Stomach (tissue), 19 donors: ENCODE measurements around the gene EBNA1BP2. TPM values are rescaled to one million over a fixed set of nuclear protein-coding genes. Genes with fewer than 3 reads are reported as not detected.

ENCODE experiments used
- DNase-seq, 2 donors: peaks; one replicate each; pipeline versions ENCODE4 v3.0.0 to v3.0.0-alpha.2; 2013 to 2019
- H3K27ac ChIP-seq, 5 donors: fragments of 200-600 bp in 4 of 5; sonication (generic) in 4 of 5; one replicate each; pipeline ENCODE4 v1.5.1; 2013 to 2019; ENCODE audit warnings: mild to moderate bottlenecking in 1 of 5, moderate library complexity in 1 of 5
- H3K27me3 ChIP-seq, 3 donors: fragments of 200-600 bp; sonication (generic); one replicate each; pipeline ENCODE4 v1.5.1; 2017 to 2019; ENCODE audit warnings: mixed run types in 1 of 3
- H3K36me3 ChIP-seq, 4 donors: fragments of 200-600 bp; sonication (generic); 1 replicate in 3 of 4; 2 replicates in 1 of 4; pipeline ENCODE4 v1.5.1; 2016 to 2019
- H3K4me1 ChIP-seq, 4 donors: fragments of 200-600 bp; sonication (generic); one replicate each; pipeline ENCODE4 v1.5.1; 2016 to 2019
- H3K4me3 ChIP-seq, 4 donors: fragments of 200-600 bp; sonication (generic) in 3 of 4; one replicate each; pipeline ENCODE4 v1.5.1; 2016 to 2019; ENCODE audit warnings: mild to moderate bottlenecking in 1 of 4
- H3K9me3 ChIP-seq, 4 donors: fragments of 200-600 bp; sonication (generic); one replicate each; pipeline ENCODE4 v1.5.1; 2016 to 2019
- CTCF ChIP-seq, 7 experiments: fragments of 450-650 bp in 4 of 7; fragments of 200-600 bp in 3 of 7; sonication (generic) in 3 of 7; IDR thresholded peaks; one replicate each; pipeline ENCODE4 v1.5.1; 2016 to 2019; ENCODE audit warnings: antibody characterized with exemption in 7 of 7, control low read depth in 2 of 7, mild to moderate bottlenecking in 1 of 7
- EP300 ChIP-seq: sonication (generic); formaldehyde crosslinking; IDR thresholded peaks from one replicate; pipeline ENCODE4 v1.6.1; 2017; ENCODE audit warnings: antibody characterized with exemption
- POLR2A ChIP-seq, 4 donors: fragments of 450-650 bp; IDR thresholded peaks; one replicate each; pipeline ENCODE4 v1.6.1; 2016; ENCODE audit warnings: antibody characterized with exemption in 4 of 4, control low read depth in 2 of 4, mild to moderate bottlenecking in 1 of 4, moderate library complexity in 1 of 4
- POLR2AphosphoS5 ChIP-seq, 3 donors: sonication (generic); formaldehyde crosslinking; IDR thresholded peaks; one replicate each; pipeline ENCODE4 v1.6.1; 2016; ENCODE audit warnings: antibody characterized with exemption in 3 of 3
- WGBS, 5 donors: extraction: QIAGEN DNeasy Blood & Tissue Kit in 3 of 5; methylation state at CpG; one replicate each; pipeline versions ENCODE4 v1.1.5 to v1.1.7; 2013 to 2018; 5-methylcytosine and 5-hydroxymethylcytosine counted together
- intact Hi-C: fragments of 100-400 bp; cut with DNase I; formaldehyde crosslinking; loops from one replicate; pipeline ENCODE4 v1.15.1; 2023; ENCODE audit warnings: low total_unique reads
- long read RNA-seq, 10 donors: transcript quantifications; one replicate each; lab custom pipeline, GENCODE V29; 2026
- polyA plus RNA-seq, 3 donors: library from polyadenylated mRNA; stranded (reverse); fragments of 200-250 nt; gene quantifications; one replicate each; pipeline ENCODE4 v1.2.3, GENCODE V29; 2013
- total RNA-seq, 5 donors: library from RNA; depleted of rRNA; stranded (reverse); fragments of >200 nt; gene quantifications; one replicate each; pipeline versions ENCODE4 v1.1.0 to v1.2.3, GENCODE V29; 2014 to 2016
- donor health status: healthy with polysubstance abuse.
- donor health status: Bipolar disorder and iron deficiency.
- donor health status: healthy.

The EBNA1BP2 gene
- total RNA-seq (10 to 100 TPM in 4 of 5 donors, 1 to 10 TPM in 1; 4.1 to 53.3 (median 37.2) TPM), polyA plus RNA-seq (10 to 100 TPM; 50.4 to 58.9 (median 52.5) TPM)
- long read RNA-seq, donor 1, transcript EBNA1BP2-201 (9 exons, 1,322 nt), result major isoform, 8 of 14 reads
- long read RNA-seq, donor 1, partial matches to known transcripts, result 6 of 14 reads
- long read RNA-seq, donor 1, other reads (novel, unspliced or antisense), result 0 of 14 reads
- long read RNA-seq, donor 2, transcript EBNA1BP2-201 (9 exons, 1,322 nt), result major isoform, 7 of 7 reads
- long read RNA-seq, donor 2, partial matches to known transcripts, result 0 of 7 reads
- long read RNA-seq, donor 2, other reads (novel, unspliced or antisense), result 0 of 7 reads
- long read RNA-seq, donor 3, partial matches to known transcripts, result 11 of 16 reads
- long read RNA-seq, donor 3, other reads (novel, unspliced or antisense), result 0 of 16 reads
- long read RNA-seq, donor 4, partial matches to known transcripts, result 0 of 2 reads
- long read RNA-seq, donor 4, other reads (novel, unspliced or antisense), result 0 of 2 reads
- long read RNA-seq, donor 5, transcript EBNA1BP2-201 (9 exons, 1,322 nt), result major isoform, 17 of 25 reads
- long read RNA-seq, donor 5, partial matches to known transcripts, result 7 of 25 reads
- long read RNA-seq, donor 5, other reads (novel, unspliced or antisense), result 0 of 25 reads
- long read RNA-seq, donor 6, result 0 reads
- long read RNA-seq, donor 7, transcript EBNA1BP2-201 (9 exons, 1,322 nt), result major isoform, 9 of 10 reads
- long read RNA-seq, donor 7, partial matches to known transcripts, result 0 of 10 reads
- long read RNA-seq, donor 7, other reads (novel, unspliced or antisense), result 0 of 10 reads
- long read RNA-seq, donor 8, transcript EBNA1BP2-201 (9 exons, 1,322 nt), result major isoform, 20 of 35 reads
- long read RNA-seq, donor 8, partial matches to known transcripts, result 13 of 35 reads
- long read RNA-seq, donor 8, other reads (novel, unspliced or antisense), result 0 of 35 reads
- long read RNA-seq, donor 9, transcript EBNA1BP2-201 (9 exons, 1,322 nt), result major isoform, 11 of 26 reads
- long read RNA-seq, donor 9, partial matches to known transcripts, result 13 of 26 reads
- long read RNA-seq, donor 9, other reads (novel, unspliced or antisense), result 0 of 26 reads
- long read RNA-seq, donor 10, transcript EBNA1BP2-201 (9 exons, 1,322 nt), result major isoform, 5 of 6 reads
- long read RNA-seq, donor 10, partial matches to known transcripts, result 0 of 6 reads
- long read RNA-seq, donor 10, other reads (novel, unspliced or antisense), result 0 of 6 reads

- WGBS, 5 donors, result 0 to 2% (median 0%) methylated on average over 11 to 45 of the region's 45 CpGs
- intact Hi-C loops, result no loop called here
- no peaks in the 10 kb centered on the region for H3K9me3 ChIP-seq
- TF ChIP-seq EP300, result no peak
- peak in 2 of 3 donors; percentile 56 to 73 for TF ChIP-seq POLR2AphosphoS5 (IDR thresholded peaks at IDR 0.05)
- H3K4me1 ChIP-seq, result peaks cover 14 to 23% (median 18%) of the 10 kb centered on the region in 4 donors
- H3K36me3 ChIP-seq, result peaks cover 15 to 36% (median 34%) of the 10 kb centered on the region in 4 donors
- H3K4me3 ChIP-seq, result peak within 1 kb of the TSS; percentile 60 to 97 (median 74)
- peak within 1 kb of the TSS in 4 of 5 donors; percentile 35 to 74 (median 54) for H3K27ac ChIP-seq
- DNase-seq, result peak; percentile 92 to 98
- H3K27me3 ChIP-seq, result peaks cover 0 to 10% (median 3%) of the 10 kb centered on the region in 3 donors
Measured at GRCh38 chr1:43171876-43172526, at the start of gene EBNA1BP2, which contains the start of gene CFAP57. Gene EBNA1BP2, minus strand, starts transcription at chr1:43172290. Its CDS starts 172 bp downstream, at chr1:43172118. Gene CFAP57, plus strand, starts transcription at chr1:43172330. Its CDS starts 424 bp downstream, at chr1:43172754.

- no peak overlapping the region for H3K4me3 ChIP-seq
- peak overlapping the region in 1 of 5 donors; percentile 8 for H3K27ac ChIP-seq
- TF ChIP-seq POLR2A (IDR thresholded peaks at IDR 0.05) (no peak), EP300 (no peak), CTCF (IDR thresholded peaks at IDR 0.05) (no peak), POLR2AphosphoS5 (IDR thresholded peaks at IDR 0.05) (no peak)
- no peaks in the 10 kb centered on the region for H3K4me1 ChIP-seq
- no peaks in the 10 kb centered on the region for H3K36me3 ChIP-seq
- intact Hi-C loops, result loop anchor here (10.0 kb wide), 1 partner anchor 193 kb away; no protein-coding TSS in a partner anchor
- DNase-seq, result no peak
- no peaks in the 10 kb centered on the region for H3K9me3 ChIP-seq
- no peaks in the 10 kb centered on the region for H3K27me3 ChIP-seq
- WGBS, 5 donors, result 91 to 100% (median 96%) methylated on average over 1 of the region's 1 CpG
Measured at GRCh38 chr1:43221797-43222196, 49.7 kb upstream of the EBNA1BP2 start.

- H3K27ac ChIP-seq, result peak overlapping the region in 1 of 5 donors; percentile 8
- H3K27me3 ChIP-seq, result no peaks in the 10 kb centered on the region
- no peaks in the 10 kb centered on the region for H3K9me3 ChIP-seq
- no peak for DNase-seq
- no peak overlapping the region for H3K4me3 ChIP-seq
- intact Hi-C loops, result loop anchor here (10.0 kb wide), 1 partner anchor 194 kb away; no protein-coding TSS in a partner anchor
- H3K36me3 ChIP-seq, result no peaks in the 10 kb centered on the region
- no peak for TF ChIP-seq EP300
- TF ChIP-seq POLR2A (IDR thresholded peaks at IDR 0.05), result no peak
- TF ChIP-seq CTCF (IDR thresholded peaks at IDR 0.05), result no peak
- no peak for TF ChIP-seq POLR2AphosphoS5 (IDR thresholded peaks at IDR 0.05)
- WGBS, 5 donors, result 67 to 74% (median 70%) methylated on average over 7 of the region's 7 CpGs
- H3K4me1 ChIP-seq, result no peaks in the 10 kb centered on the region
Measured at GRCh38 chr1:43220905-43221778, 49.1 kb upstream of the EBNA1BP2 start.
